Hepatocyte (in vitro differentiated cells): ENCODE measurements around the gene TTLL12.

Experiments used
- CTCF ChIP-seq: fragments of 200-600 bp; sonication (generic); IDR thresholded peaks from 2 replicates; pipeline ENCODE4 v1.5.1; 2016; ENCODE audit warnings: antibody characterized with exemption, mild to moderate bottlenecking; ENCODE audit not compliant: poor library complexity
- EZH2 ChIP-seq: fragments of 200-600 bp; sonication (generic); IDR thresholded peaks from 2 replicates; pipeline ENCODE4 v1.6.1; 2016; ENCODE audit warnings: antibody characterized with exemption, mild to moderate bottlenecking, borderline replicate concordance
- EZH2phosphoT487 ChIP-seq: fragments of 200-600 bp; sonication (generic); IDR thresholded peaks from one replicate; pipeline ENCODE4 v1.6.1; 2018; ENCODE audit warnings: antibody characterized with exemption, mild to moderate bottlenecking, low read depth, moderate library complexity; ENCODE audit not compliant: unreplicated experiment, severe bottlenecking

GRCh38 chr22:43213051-43213450 is 26.1 kb upstream of the TTLL12 start:
- TF ChIP-seq CTCF (no peak), EZH2 (no peak), EZH2phosphoT487 (no peak)
